ENCODE results near the gene LSM7. TPM values are rescaled to one million over a fixed set of nuclear protein-coding genes. Genes with fewer than 3 reads are reported as not detected.

Gene LSM7
- total RNA-seq, 4 donors from 2014 or later = 76.4 to 113 (median 106) TPM

DNA sequence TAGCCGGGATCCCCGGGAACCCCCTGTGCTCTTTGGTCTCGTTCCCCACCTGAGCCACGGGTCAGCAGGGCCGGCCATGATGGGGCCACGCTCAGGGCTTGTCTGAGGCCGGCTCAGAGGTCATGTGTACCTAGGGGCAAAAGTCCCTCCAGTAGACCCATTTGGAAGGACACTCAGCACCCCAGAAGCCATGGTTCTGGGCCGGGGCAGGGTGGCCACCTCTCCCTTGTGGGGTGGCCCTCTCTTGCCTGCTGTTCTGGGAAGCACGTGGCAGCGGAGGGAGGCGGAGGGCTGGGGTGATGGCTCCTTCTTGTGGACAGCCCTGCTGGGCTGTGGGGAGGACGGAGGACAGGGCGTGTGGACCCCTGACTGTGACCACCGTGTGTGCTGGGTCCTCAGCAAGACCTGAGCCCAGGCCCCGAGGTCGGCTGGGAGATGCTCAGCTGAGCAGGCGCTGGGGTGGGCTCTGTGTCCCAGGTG, 40.0 kb downstream of the LSM7 start:
- TF ChIP-seq POLR2AphosphoS5 (IDR thresholded peaks at IDR 0.05) (no peak), EP300 (IDR thresholded peaks at IDR 0.05) (no peak), POLR2A (IDR thresholded peaks at IDR 0.05; ENCODE audit: low read depth) (no peak)
- TF ChIP-seq, protein P1, sequence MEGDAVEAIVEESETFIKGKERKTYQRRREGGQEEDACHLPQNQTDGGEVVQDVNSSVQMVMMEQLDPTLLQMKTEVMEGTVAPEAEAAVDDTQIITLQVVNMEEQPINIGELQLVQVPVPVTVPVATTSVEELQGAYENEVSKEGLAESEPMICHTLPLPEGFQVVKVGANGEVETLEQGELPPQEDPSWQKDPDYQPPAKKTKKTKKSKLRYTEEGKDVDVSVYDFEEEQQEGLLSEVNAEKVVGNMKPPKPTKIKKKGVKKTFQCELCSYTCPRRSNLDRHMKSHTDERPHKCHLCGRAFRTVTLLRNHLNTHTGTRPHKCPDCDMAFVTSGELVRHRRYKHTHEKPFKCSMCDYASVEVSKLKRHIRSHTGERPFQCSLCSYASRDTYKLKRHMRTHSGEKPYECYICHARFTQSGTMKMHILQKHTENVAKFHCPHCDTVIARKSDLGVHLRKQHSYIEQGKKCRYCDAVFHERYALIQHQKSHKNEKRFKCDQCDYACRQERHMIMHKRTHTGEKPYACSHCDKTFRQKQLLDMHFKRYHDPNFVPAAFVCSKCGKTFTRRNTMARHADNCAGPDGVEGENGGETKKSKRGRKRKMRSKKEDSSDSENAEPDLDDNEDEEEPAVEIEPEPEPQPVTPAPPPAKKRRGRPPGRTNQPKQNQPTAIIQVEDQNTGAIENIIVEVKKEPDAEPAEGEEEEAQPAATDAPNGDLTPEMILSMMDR (IDR thresholded peaks at IDR 0.05) = no peak
- no peaks in the 10 kb centered on the region for H3K9me3 ChIP-seq
- H3K27ac ChIP-seq (replicated peaks in 1 of 4) = no peak overlapping the region
- no peaks in the 10 kb centered on the region for H3K36me3 ChIP-seq
- peaks cover 19 to 30% (median 27%) of the 10 kb centered on the region in 4 donors for H3K4me1 ChIP-seq
- no peak for DNase-seq (ENCODE audit: extremely low spot score)
- 88% methylated on average over 17 of the region's 17 CpGs for WGBS
- intact Hi-C loops (cut with DNase I) = no loop called here
- no peak overlapping the region for H3K4me3 ChIP-seq
- peaks cover 3 to 52% (median 36%) of the 10 kb centered on the region in 4 donors for H3K27me3 ChIP-seq

DNA sequence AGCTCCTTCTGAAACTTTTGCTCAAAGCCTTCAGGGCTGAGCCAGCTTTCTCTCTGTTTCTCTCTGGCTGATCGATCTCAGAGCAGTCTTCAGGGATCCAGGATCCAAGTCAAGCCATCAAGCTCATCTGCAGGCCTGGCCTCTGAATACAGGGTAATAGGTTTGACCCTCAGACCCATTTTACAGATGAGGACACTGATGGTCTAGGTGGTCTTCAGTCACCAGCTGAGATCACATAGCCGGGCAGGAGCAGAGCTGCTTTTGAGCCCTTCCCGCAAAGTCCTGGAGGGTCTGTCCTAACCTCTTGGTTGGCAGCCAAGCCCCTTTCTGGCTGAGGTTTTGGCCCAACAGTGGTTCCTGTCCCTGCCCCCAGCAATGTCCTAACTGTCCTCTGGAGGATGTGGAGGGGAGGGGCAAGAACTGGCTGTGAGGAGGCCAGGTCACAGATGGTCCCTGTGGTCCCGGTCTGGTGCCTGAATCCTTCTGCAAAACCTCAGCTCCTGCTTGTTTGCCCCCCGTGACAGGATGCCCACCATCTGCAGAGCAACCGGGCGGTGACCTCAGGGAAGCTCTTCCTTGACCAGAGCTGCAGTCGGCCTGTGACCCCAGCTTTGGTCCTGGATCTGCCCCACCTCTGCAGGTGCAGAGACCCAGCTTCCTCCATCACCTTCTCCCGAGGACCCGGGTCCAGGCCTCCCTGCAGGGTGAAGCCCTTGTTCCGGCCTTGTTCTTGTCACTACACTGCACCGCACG, 40.6 kb downstream of the LSM7 start:
- no peak for DNase-seq (ENCODE audit: extremely low spot score)
- Histone ChIP-seq H3K27me3 (peaks cover 3 to 47% (median 36%) of the 10 kb centered on the region in 4 donors), H3K4me1 (peaks cover 19 to 33% (median 31%) of the 10 kb centered on the region in 4 donors), H3K27ac (replicated peaks in 1 of 4) (no peak overlapping the region), H3K4me3 (no peak overlapping the region), H3K36me3 (no peaks in the 10 kb centered on the region), H3K9me3 (no peaks in the 10 kb centered on the region)
- TF ChIP-seq EP300 (IDR thresholded peaks at IDR 0.05) (no peak), POLR2A (IDR thresholded peaks at IDR 0.05; ENCODE audit: low read depth) (no peak)
- 94% methylated on average over 6 of the region's 13 CpGs for WGBS
- intact Hi-C loops (cut with DNase I) = no loop called here

DNA sequence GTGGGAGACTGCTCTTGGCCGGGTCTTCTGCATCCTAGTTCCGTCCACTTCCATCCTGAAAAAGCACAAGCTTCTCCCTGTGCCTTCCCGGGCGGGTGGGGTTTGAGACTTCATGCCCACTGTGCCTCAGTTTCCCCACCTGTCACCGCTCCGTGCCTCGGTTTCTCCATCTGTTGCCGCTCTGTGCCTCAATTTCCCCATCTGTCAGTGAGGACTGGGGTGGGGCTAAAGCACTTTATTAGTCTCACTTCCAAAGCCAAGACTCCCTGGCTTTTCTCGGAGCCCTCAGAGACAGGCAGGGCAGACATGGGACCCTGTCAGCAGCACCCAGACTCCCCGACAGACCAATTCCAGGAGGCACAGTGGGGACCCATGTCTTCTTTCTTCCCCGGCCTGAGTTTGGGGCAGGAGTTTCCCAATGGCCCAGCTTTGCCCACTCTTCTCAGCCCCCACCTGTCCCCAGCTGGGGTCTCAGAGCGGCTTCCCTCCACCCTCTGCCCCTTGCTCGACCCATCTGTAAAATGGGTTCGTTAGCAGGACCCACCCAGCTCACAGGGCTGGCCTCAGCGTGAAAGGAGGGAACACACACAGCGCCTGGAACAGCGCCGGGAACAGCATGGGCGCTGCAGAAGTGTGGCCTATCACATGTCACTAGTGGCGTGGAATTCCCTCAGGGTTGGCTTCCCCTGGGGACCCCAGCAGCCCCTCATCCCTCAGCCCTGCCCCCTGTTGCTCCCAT, 41.8 kb downstream of the LSM7 start:
- Histone ChIP-seq H3K36me3 (no peaks in the 10 kb centered on the region), H3K4me3 (no peak overlapping the region), H3K9me3 (no peaks in the 10 kb centered on the region), H3K4me1 (peaks cover 28 to 41% (median 40%) of the 10 kb centered on the region in 4 donors), H3K27ac (replicated peaks in 1 of 4) (no peak overlapping the region), H3K27me3 (peaks cover 3 to 35% (median 30%) of the 10 kb centered on the region in 4 donors)
- 90% methylated on average over 19 of the region's 20 CpGs for WGBS
- no peak for DNase-seq (ENCODE audit: extremely low spot score)
- intact Hi-C loops (cut with DNase I) = no loop called here
- no peak for TF ChIP-seq POLR2A (IDR thresholded peaks at IDR 0.05; ENCODE audit: low read depth)
- TF ChIP-seq, protein P1 (IDR thresholded peaks at IDR 0.05) = no peak

DNA sequence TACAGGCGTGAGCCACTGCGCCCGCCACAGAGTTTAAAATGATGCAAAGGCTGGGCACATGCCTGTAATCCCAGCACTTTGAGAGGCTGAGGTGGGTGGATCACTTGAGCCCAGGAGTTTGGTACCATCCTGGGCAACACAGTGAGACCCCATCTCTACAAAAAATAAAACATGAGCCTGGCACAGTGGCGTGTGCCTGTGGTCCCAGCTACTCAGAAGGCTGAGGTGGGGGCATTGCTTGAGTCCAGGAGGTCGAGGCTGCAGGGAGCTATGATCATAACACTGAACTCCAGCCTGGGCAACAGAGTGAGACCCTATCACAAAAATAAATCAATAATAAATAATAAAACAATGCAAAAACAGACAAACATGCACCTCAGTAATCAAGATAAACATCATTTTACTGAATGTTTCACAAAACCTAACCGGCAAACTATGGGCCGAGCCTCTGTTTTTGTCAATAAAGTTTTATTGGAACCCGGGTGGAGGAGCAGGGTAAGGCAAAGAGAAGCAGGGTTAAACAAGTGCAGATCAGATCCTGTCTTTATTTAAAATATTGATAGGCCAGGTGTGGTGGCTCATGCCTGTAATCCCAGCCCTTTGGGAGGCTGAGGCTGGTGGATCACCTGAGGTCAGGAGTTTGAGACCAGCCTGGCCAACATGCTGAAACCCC, 44.4 kb downstream of the LSM7 start:
- intact Hi-C loops (cut with DNase I) = no loop called here
- TF ChIP-seq POLR2A (IDR thresholded peaks at IDR 0.05; ENCODE audit: low read depth) (no peak), POLR2AphosphoS5 (IDR thresholded peaks at IDR 0.05) (no peak), EP300 (IDR thresholded peaks at IDR 0.05) (no peak)
- TF ChIP-seq, protein P1 (IDR thresholded peaks at IDR 0.05) = no peak
- Histone ChIP-seq H3K27me3 (peaks cover 0 to 9% (median 6%) of the 10 kb centered on the region in 4 donors), H3K4me3 (no peak overlapping the region), H3K9me3 (no peaks in the 10 kb centered on the region), H3K36me3 (no peaks in the 10 kb centered on the region), H3K4me1 (peaks cover 9 to 26% (median 17%) of the 10 kb centered on the region in 4 donors), H3K27ac (replicated peaks in 1 of 4) (no peak overlapping the region)
- DNase-seq (ENCODE audit: extremely low spot score) = no peak
- 89% methylated on average over 8 of the region's 8 CpGs for WGBS

DNA sequence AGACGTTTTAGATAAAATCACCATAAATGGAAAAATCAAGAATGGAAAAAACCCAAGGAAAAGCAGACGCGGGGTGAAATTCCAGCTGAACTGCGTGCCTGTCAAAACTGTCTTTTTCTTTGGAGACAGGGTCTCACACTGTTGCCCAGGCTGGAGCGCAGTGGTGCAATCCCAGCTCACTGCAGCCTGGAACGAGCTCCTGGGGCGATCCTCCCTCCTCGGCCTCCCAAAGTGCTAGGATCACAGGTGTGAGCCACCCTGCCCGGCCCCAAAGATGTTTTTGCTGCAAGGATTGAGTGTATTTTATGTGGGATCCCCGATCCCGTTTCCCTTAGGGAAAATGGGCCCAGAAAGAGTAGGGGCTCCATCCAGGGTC, 45.5 kb downstream of the LSM7 start:
- intact Hi-C loops (cut with DNase I) = no loop called here
- H3K27ac ChIP-seq (replicated peaks in 1 of 4) = no peak overlapping the region
- no peaks in the 10 kb centered on the region for H3K9me3 ChIP-seq
- DNase-seq (ENCODE audit: extremely low spot score) = no peak
- H3K36me3 ChIP-seq = no peaks in the 10 kb centered on the region
- H3K4me1 ChIP-seq = peaks cover 9 to 26% (median 16%) of the 10 kb centered on the region in 4 donors
- H3K4me3 ChIP-seq = peak overlapping the region in 3 of 4 donors; percentile 47 to 50 (median 47)
- TF ChIP-seq EP300 (IDR thresholded peaks at IDR 0.05) (no peak), POLR2A (IDR thresholded peaks at IDR 0.05; ENCODE audit: low read depth) (no peak), POLR2AphosphoS5 (IDR thresholded peaks at IDR 0.05) (no peak)
- TF ChIP-seq, protein P1 (IDR thresholded peaks at IDR 0.05) = no peak
- no peaks in the 10 kb centered on the region for H3K27me3 ChIP-seq
- WGBS = 67% methylated on average over 9 of the region's 11 CpGs

Measured in esophagus muscularis mucosa (tissue), 4 donors.